Daoy (cell line): ENCODE measurements around the gene CLDN22. TPM values are rescaled to one million over a fixed set of nuclear protein-coding genes. Genes with fewer than 3 reads are reported as not detected.

Source experiments
- DNase-seq: peaks from one replicate; pipeline ENCODE4 v3.0.0-alpha.2; 2015; ENCODE audit warnings: low read depth
- total RNA-seq: library from RNA; depleted of rRNA; stranded (reverse); fragments of >200 nt; shearing (Covaris generic); gene quantifications from 2 replicates; pipeline ENCODE4 v1.2.3, GENCODE V29; 2014; rRNA removed

Gene CLDN22
- total RNA-seq, 1 experiment from 2014 or later, result not detected

GRCh38 chr4:183276106-183276505, 44.0 kb downstream of the CLDN22 start:
- DNase-seq, result no peak

GRCh38 chr4:183272384-183272783, 47.7 kb downstream of the CLDN22 start:
- DNase-seq, result no peak

GRCh38 chr4:183268556-183268955, 51.5 kb downstream of the CLDN22 start:
- no peak for DNase-seq

Other genes with a start within 250 kb of the CLDN22 start
- gene WWC2, start 221.0 kb downstream of the CLDN22 start, total RNA-seq, result 4.1 and 8.0 TPM in 2 replicates
- gene CLDN24, start 2.1 kb upstream of the CLDN22 start, total RNA-seq, result not detected in 2 replicates
- 7.0 and 15.9 TPM in 2 replicates for gene CDKN2AIP, start 124.4 kb upstream of the CLDN22 start, total RNA-seq
- gene ING2, start 184.8 kb upstream of the CLDN22 start, total RNA-seq, result 5.8 and 10.1 TPM in 2 replicates